ENCODE measurements around the gene MIA2.

Gene MIA2

GRCh38 chr14:39419272-39419671 lies 185.6 kb downstream of the MIA2 start:
- DNase-seq, result no peak
- Histone ChIP-seq H3K27me3 (replicated peaks) (no peaks in the 10 kb centered on the region), H3K4me3 (ENCODE audit: low read depth, low read length) (no peak overlapping the region), H3K27ac (no peak overlapping the region), H3K36me3 (replicated peaks) (no peaks in the 10 kb centered on the region)
- TF ChIP-seq CTCF (IDR thresholded peaks at IDR 0.05; ENCODE audit: low read depth, low read length, missing control alignments), result no peak
- in situ Hi-C loops (cut with HindIII; ENCODE audit: low pct_ligation_motif_present, low sequenced_read_pairs), result no loop called here

- no peak overlapping the region for H3K4me3 ChIP-seq (ENCODE audit: low read depth, low read length)
- in situ Hi-C loops (cut with HindIII; ENCODE audit: low pct_ligation_motif_present, low sequenced_read_pairs), result no loop called here
- no peak for TF ChIP-seq CTCF (IDR thresholded peaks at IDR 0.05; ENCODE audit: low read depth, low read length, missing control alignments)
- no peaks in the 10 kb centered on the region for H3K27me3 ChIP-seq (replicated peaks)
- no peaks in the 10 kb centered on the region for H3K36me3 ChIP-seq (replicated peaks)
- no peak for DNase-seq
- H3K27ac ChIP-seq, result no peak overlapping the region
Observed at GRCh38 chr14:39422243-39422642, 188.5 kb downstream of the MIA2 start.

GRCh38 chr14:39423793-39424192 lies 190.1 kb downstream of the MIA2 start:
- no peak overlapping the region for H3K4me3 ChIP-seq (ENCODE audit: low read depth, low read length)
- no peak for TF ChIP-seq CTCF (IDR thresholded peaks at IDR 0.05; ENCODE audit: low read depth, low read length, missing control alignments)
- DNase-seq, result no peak
- no peak overlapping the region for H3K27ac ChIP-seq
- in situ Hi-C loops (cut with HindIII; ENCODE audit: low pct_ligation_motif_present, low sequenced_read_pairs), result no loop called here
- no peaks in the 10 kb centered on the region for H3K36me3 ChIP-seq (replicated peaks)
- no peaks in the 10 kb centered on the region for H3K27me3 ChIP-seq (replicated peaks)

- in situ Hi-C loops (cut with HindIII; ENCODE audit: low pct_ligation_motif_present, low sequenced_read_pairs), result no loop called here
- Histone ChIP-seq H3K4me3 (ENCODE audit: low read depth, low read length) (no peak overlapping the region), H3K27me3 (replicated peaks) (no peaks in the 10 kb centered on the region), H3K36me3 (replicated peaks) (no peaks in the 10 kb centered on the region), H3K27ac (no peak overlapping the region)
- DNase-seq, result no peak
- TF ChIP-seq CTCF (IDR thresholded peaks at IDR 0.05; ENCODE audit: low read depth, low read length, missing control alignments), result no peak
Observed at GRCh38 chr14:39425947-39426346, 192.2 kb downstream of the MIA2 start.

- Histone ChIP-seq H3K27ac (no peak overlapping the region), H3K27me3 (replicated peaks) (no peaks in the 10 kb centered on the region), H3K4me3 (ENCODE audit: low read depth, low read length) (no peak overlapping the region), H3K36me3 (replicated peaks) (no peaks in the 10 kb centered on the region)
- in situ Hi-C loops (cut with HindIII; ENCODE audit: low pct_ligation_motif_present, low sequenced_read_pairs), result no loop called here
- peak; percentile 20 for TF ChIP-seq CTCF (IDR thresholded peaks at IDR 0.05; ENCODE audit: low read depth, low read length, missing control alignments)
- peak; percentile 9 for DNase-seq
Observed at GRCh38 chr14:39426605-39427004, 192.9 kb downstream of the MIA2 start.

- no peak for DNase-seq
- Histone ChIP-seq H3K36me3 (replicated peaks) (no peaks in the 10 kb centered on the region), H3K27me3 (replicated peaks) (no peaks in the 10 kb centered on the region), H3K4me3 (ENCODE audit: low read depth, low read length) (no peak overlapping the region), H3K27ac (no peak overlapping the region)
- in situ Hi-C loops (cut with HindIII; ENCODE audit: low pct_ligation_motif_present, low sequenced_read_pairs), result no loop called here
- TF ChIP-seq CTCF (IDR thresholded peaks at IDR 0.05; ENCODE audit: low read depth, low read length, missing control alignments), result no peak
Observed at GRCh38 chr14:39428118-39428517, 194.4 kb downstream of the MIA2 start.
